Right lobe of liver (tissue), 4 donors: ENCODE results near the gene LPIN2.

Source experiments
- POLR2A ChIP-seq: fragments of 450-650 bp; IDR thresholded peaks from one replicate; pipeline ENCODE4 v1.6.1; 2017; ENCODE audit warnings: antibody characterized with exemption, mild to moderate bottlenecking
- TF ChIP-seq, protein P1 (sequence below), 4 donors: fragments of 200-600 bp in 3 of 4; fragments of 450-650 bp in 1 of 4; IDR thresholded peaks; one replicate each; pipeline versions ENCODE4 v1.5.1 to v1.8.0; 2016 to 2022; ENCODE audit warnings: antibody characterized with exemption in 4 of 4, mild to moderate bottlenecking in 2 of 4
- donor health status: DM: no; HTN: no; CAD: no.
- donor health status: DM: no; HTN: no; CAD: no.
- donor health status: DM: no; HTN: yes; CAD: no.

GRCh38 chr18:3042379-3042778, 29.4 kb upstream of the LPIN2 start:
- TF ChIP-seq, protein P1, sequence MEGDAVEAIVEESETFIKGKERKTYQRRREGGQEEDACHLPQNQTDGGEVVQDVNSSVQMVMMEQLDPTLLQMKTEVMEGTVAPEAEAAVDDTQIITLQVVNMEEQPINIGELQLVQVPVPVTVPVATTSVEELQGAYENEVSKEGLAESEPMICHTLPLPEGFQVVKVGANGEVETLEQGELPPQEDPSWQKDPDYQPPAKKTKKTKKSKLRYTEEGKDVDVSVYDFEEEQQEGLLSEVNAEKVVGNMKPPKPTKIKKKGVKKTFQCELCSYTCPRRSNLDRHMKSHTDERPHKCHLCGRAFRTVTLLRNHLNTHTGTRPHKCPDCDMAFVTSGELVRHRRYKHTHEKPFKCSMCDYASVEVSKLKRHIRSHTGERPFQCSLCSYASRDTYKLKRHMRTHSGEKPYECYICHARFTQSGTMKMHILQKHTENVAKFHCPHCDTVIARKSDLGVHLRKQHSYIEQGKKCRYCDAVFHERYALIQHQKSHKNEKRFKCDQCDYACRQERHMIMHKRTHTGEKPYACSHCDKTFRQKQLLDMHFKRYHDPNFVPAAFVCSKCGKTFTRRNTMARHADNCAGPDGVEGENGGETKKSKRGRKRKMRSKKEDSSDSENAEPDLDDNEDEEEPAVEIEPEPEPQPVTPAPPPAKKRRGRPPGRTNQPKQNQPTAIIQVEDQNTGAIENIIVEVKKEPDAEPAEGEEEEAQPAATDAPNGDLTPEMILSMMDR (IDR thresholded peaks at IDR 0.05): no peak
- no peak for TF ChIP-seq POLR2A
